Activated naive CD4-positive, alpha-beta T cell treated with anti-CD3 and anti-CD28 coated beads for 36 hours (primary cell): ENCODE data around the gene SLC38A2. TPM values are rescaled to one million over a fixed set of nuclear protein-coding genes. Genes with fewer than 3 reads are reported as not detected.

Experiments used
- CTCF ChIA-PET: fragments of 350-600 bp; sonication (Branson Sonifier 250); formaldehyde crosslinking; loops from one replicate; lab custom pipeline; 2021; ENCODE audit warnings: antibody characterized with exemption; lab: Charles Lee
- DNase-seq: peaks from one replicate; pipeline ENCODE4 v3.0.0-alpha.2; 2020
- H3K27ac Mint-ChIP-seq: one replicate; pipeline ENCODE4 v1.8.0; 2021; ENCODE audit warnings: mild to moderate bottlenecking, mixed read lengths
- H3K27me3 Mint-ChIP-seq: one replicate; pipeline ENCODE4 v1.8.0; 2021; ENCODE audit warnings: low read depth, mixed read lengths
- H3K36me3 Mint-ChIP-seq: one replicate; pipeline ENCODE4 v1.8.0; 2021; ENCODE audit warnings: low read depth, mixed read lengths
- H3K4me1 Mint-ChIP-seq: one replicate; pipeline ENCODE4 v1.8.0; 2021; ENCODE audit warnings: low read depth, mixed read lengths
- H3K4me3 Mint-ChIP-seq: one replicate; pipeline ENCODE4 v1.8.0; 2021; ENCODE audit warnings: mild to moderate bottlenecking, moderate library complexity, mixed read lengths
- H3K9me3 Mint-ChIP-seq: one replicate; pipeline ENCODE4 v1.8.0; 2021; ENCODE audit warnings: mixed read lengths
- intact Hi-C: fragments of 100-400 bp; cut with micrococcal nuclease; formaldehyde crosslinking; loops from one replicate; pipeline ENCODE4 v1.15.1; 2023
- total RNA-seq, 2 experiments: library from RNA; stranded (reverse); gene quantifications; one replicate each; pipeline ENCODE4 v1.2.3, GENCODE V29; 2021

SLC38A2 gene
- total RNA-seq, 2 experiments from 2014 or later, result 196 to 206 TPM

- Mint-ChIP-seq H3K4me1 (peaks cover 52% of the 10 kb centered on the region), H3K36me3 (peaks cover 51% of the 10 kb centered on the region), H3K27me3 (no peaks in the 10 kb centered on the region), H3K4me3 (peak overlapping the region; percentile 96), H3K9me3 (no peaks in the 10 kb centered on the region), H3K27ac (peak overlapping the region; percentile 98)
- CTCF ChIA-PET, result interaction anchor here (0.9 kb wide), 1 partner anchor 850 kb away, joined by 3 read pairs; no protein-coding TSS in a partner anchor
- intact Hi-C loops, result loop anchor here (1.0 to 10.0 kb wide), 19 partner anchors 11 to 1735 kb away; partner anchors contain the start of genes HDAC7, RPAP3, SCAF11 and SENP1
- peak; percentile 61 for DNase-seq
Measured at GRCh38 chr12:46371718-46372543, 642 bp downstream of the SLC38A2 start.

- Mint-ChIP-seq H3K27me3 (no peaks in the 10 kb centered on the region), H3K36me3 (peaks cover 55% of the 10 kb centered on the region), H3K4me1 (peaks cover 52% of the 10 kb centered on the region), H3K9me3 (no peaks in the 10 kb centered on the region), H3K27ac (peak overlapping the region; percentile 98), H3K4me3 (peak overlapping the region; percentile 96)
- CTCF ChIA-PET, result interaction anchor here (0.9 to 1.3 kb wide), 2 partner anchors 16 to 851 kb away, joined by 3 read pairs; no protein-coding TSS in a partner anchor
- peak; percentile 94 for DNase-seq
- intact Hi-C loops, result loop anchor here (1.0 to 10.0 kb wide), 11 partner anchors 10 to 1736 kb away; partner anchors contain the start of genes HDAC7, RPAP3 and SENP1
Measured at GRCh38 chr12:46370792-46371717, 1.5 kb downstream of the SLC38A2 start.

GRCh38 chr12:46370380-46370734 lies 2.2 kb downstream of the SLC38A2 start:
- intact Hi-C loops, result loop anchor here (1.0 to 10.0 kb wide), 7 partner anchors 9 to 1737 kb away; partner anchors contain the start of genes HDAC7, RPAP3 and SENP1
- Mint-ChIP-seq H3K9me3 (no peaks in the 10 kb centered on the region), H3K27ac (peak overlapping the region; percentile 98), H3K4me3 (peak overlapping the region; percentile 96), H3K27me3 (no peaks in the 10 kb centered on the region), H3K4me1 (peaks cover 57% of the 10 kb centered on the region), H3K36me3 (peaks cover 60% of the 10 kb centered on the region)
- CTCF ChIA-PET, result interaction anchor here (0.8 to 1.3 kb wide), 2 partner anchors 17 to 181 kb away, joined by 3 to 4 read pairs; no protein-coding TSS in a partner anchor
- DNase-seq, result no peak

GRCh38 chr12:46369474-46370379 lies 2.8 kb downstream of the SLC38A2 start:
- H3K4me3 Mint-ChIP-seq, result peak overlapping the region; percentile 96
- intact Hi-C loops, result loop anchor here (1.0 to 10.0 kb wide), 8 partner anchors 8 to 1738 kb away; partner anchors contain the start of genes HDAC7, RPAP3 and SENP1
- DNase-seq, result no peak
- peaks cover 62% of the 10 kb centered on the region for H3K4me1 Mint-ChIP-seq
- H3K36me3 Mint-ChIP-seq, result peaks cover 66% of the 10 kb centered on the region
- CTCF ChIA-PET, result interaction anchor here (0.8 to 1.3 kb wide), 2 partner anchors 18 to 181 kb away, joined by 3 to 4 read pairs; no protein-coding TSS in a partner anchor
- H3K27ac Mint-ChIP-seq, result peak overlapping the region; percentile 98
- no peaks in the 10 kb centered on the region for H3K9me3 Mint-ChIP-seq
- no peaks in the 10 kb centered on the region for H3K27me3 Mint-ChIP-seq

- Mint-ChIP-seq H3K9me3 (no peaks in the 10 kb centered on the region), H3K4me3 (peak overlapping the region; percentile 96), H3K27me3 (no peaks in the 10 kb centered on the region), H3K4me1 (peaks cover 59% of the 10 kb centered on the region), H3K36me3 (peaks cover 70% of the 10 kb centered on the region), H3K27ac (peak overlapping the region; percentile 78)
- no peak for DNase-seq
- CTCF ChIA-PET, result no interaction called here
- intact Hi-C loops, result loop anchor here (2.0 kb wide), 1 partner anchor 14 kb away; no protein-coding TSS in a partner anchor
Measured at GRCh38 chr12:46369095-46369473, 3.5 kb downstream of the SLC38A2 start.

- Mint-ChIP-seq H3K9me3 (no peaks in the 10 kb centered on the region), H3K36me3 (peaks cover 74% of the 10 kb centered on the region), H3K27me3 (no peaks in the 10 kb centered on the region), H3K4me1 (peaks cover 57% of the 10 kb centered on the region), H3K4me3 (peak overlapping the region; percentile 96), H3K27ac (peak overlapping the region; percentile 78)
- CTCF ChIA-PET, result interaction anchor here (0.7 to 1.3 kb wide), 4 partner anchors 15 to 308 kb away, joined by 3 to 5 read pairs (median 3); no protein-coding TSS in a partner anchor
- no peak for DNase-seq
- intact Hi-C loops, result loop anchor here (2.0 kb wide), 1 partner anchor 14 kb away; no protein-coding TSS in a partner anchor
Measured at GRCh38 chr12:46368684-46369083, 3.9 kb downstream of the SLC38A2 start.

GRCh38 chr12:46368138-46368537 lies 4.4 kb downstream of the SLC38A2 start:
- Mint-ChIP-seq H3K36me3 (peaks cover 80% of the 10 kb centered on the region), H3K27me3 (no peaks in the 10 kb centered on the region), H3K4me1 (peaks cover 61% of the 10 kb centered on the region), H3K4me3 (peak overlapping the region; percentile 96), H3K27ac (peak overlapping the region; percentile 78), H3K9me3 (no peaks in the 10 kb centered on the region)
- no peak for DNase-seq
- CTCF ChIA-PET, result interaction anchor here (0.7 to 1.3 kb wide), 5 partner anchors 14 to 309 kb away, joined by 3 to 5 read pairs (median 3); no protein-coding TSS in a partner anchor
- intact Hi-C loops, result loop anchor here (2.0 kb wide), 1 partner anchor 15 kb away; no protein-coding TSS in a partner anchor

- intact Hi-C loops, result loop anchor here (2.0 kb wide), 1 partner anchor 15 kb away; no protein-coding TSS in a partner anchor
- Mint-ChIP-seq H3K27ac (peak overlapping the region; percentile 78), H3K27me3 (no peaks in the 10 kb centered on the region), H3K9me3 (no peaks in the 10 kb centered on the region), H3K4me1 (peaks cover 66% of the 10 kb centered on the region), H3K4me3 (peak overlapping the region; percentile 96), H3K36me3 (peaks cover 83% of the 10 kb centered on the region)
- CTCF ChIA-PET, result interaction anchor here (0.7 to 1.3 kb wide), 5 partner anchors 14 to 310 kb away, joined by 3 to 5 read pairs (median 3); no protein-coding TSS in a partner anchor
- no peak for DNase-seq
Measured at GRCh38 chr12:46367351-46368029, 5.1 kb downstream of the SLC38A2 start.

- H3K4me3 Mint-ChIP-seq, result no peak overlapping the region
- peaks cover 73% of the 10 kb centered on the region for H3K4me1 Mint-ChIP-seq
- H3K27me3 Mint-ChIP-seq, result no peaks in the 10 kb centered on the region
- intact Hi-C loops, result no loop called here
- CTCF ChIA-PET, result interaction anchor here (1.3 kb wide), 2 partner anchors 182 to 242 kb away, joined by 3 to 4 read pairs; no protein-coding TSS in a partner anchor
- peak overlapping the region; percentile 78 for H3K27ac Mint-ChIP-seq
- peaks cover 85% of the 10 kb centered on the region for H3K36me3 Mint-ChIP-seq
- no peaks in the 10 kb centered on the region for H3K9me3 Mint-ChIP-seq
- DNase-seq, result no peak
Measured at GRCh38 chr12:46366771-46367170, 5.8 kb downstream of the SLC38A2 start.

GRCh38 chr12:46365951-46366379 lies 6.6 kb downstream of the SLC38A2 start:
- Mint-ChIP-seq H3K27ac (peak overlapping the region; percentile 27), H3K9me3 (no peaks in the 10 kb centered on the region), H3K36me3 (peaks cover 85% of the 10 kb centered on the region)

More at GRCh38 chr12:46365951-46366379, 6.6 kb downstream of the SLC38A2 start:
- no peaks in the 10 kb centered on the region for H3K27me3 Mint-ChIP-seq
- no peak for DNase-seq
- no peak overlapping the region for H3K4me3 Mint-ChIP-seq
- CTCF ChIA-PET, result interaction anchor here (0.8 to 1.3 kb wide), 2 partner anchors 94 to 241 kb away, joined by 3 read pairs; no protein-coding TSS in a partner anchor
- H3K4me1 Mint-ChIP-seq, result peaks cover 76% of the 10 kb centered on the region
- intact Hi-C loops, result no loop called here
